GM18868 (cell line): ENCODE results near the gene CIZ1.
"Not testable (repeated sequence)": the region's sequence is repeated elsewhere in the genome, so short reads cannot be mapped to it uniquely, and the experiment has no call there.

Experiments
- ATAC-seq: cut with Tn5 transposase; IDR thresholded peaks from one replicate; pipeline ENCODE4 v1.9.1; 2021; ENCODE audit warnings: mild to moderate bottlenecking, moderate library complexity; ENCODE audit not compliant: unreplicated experiment

CIZ1 gene

DNA sequence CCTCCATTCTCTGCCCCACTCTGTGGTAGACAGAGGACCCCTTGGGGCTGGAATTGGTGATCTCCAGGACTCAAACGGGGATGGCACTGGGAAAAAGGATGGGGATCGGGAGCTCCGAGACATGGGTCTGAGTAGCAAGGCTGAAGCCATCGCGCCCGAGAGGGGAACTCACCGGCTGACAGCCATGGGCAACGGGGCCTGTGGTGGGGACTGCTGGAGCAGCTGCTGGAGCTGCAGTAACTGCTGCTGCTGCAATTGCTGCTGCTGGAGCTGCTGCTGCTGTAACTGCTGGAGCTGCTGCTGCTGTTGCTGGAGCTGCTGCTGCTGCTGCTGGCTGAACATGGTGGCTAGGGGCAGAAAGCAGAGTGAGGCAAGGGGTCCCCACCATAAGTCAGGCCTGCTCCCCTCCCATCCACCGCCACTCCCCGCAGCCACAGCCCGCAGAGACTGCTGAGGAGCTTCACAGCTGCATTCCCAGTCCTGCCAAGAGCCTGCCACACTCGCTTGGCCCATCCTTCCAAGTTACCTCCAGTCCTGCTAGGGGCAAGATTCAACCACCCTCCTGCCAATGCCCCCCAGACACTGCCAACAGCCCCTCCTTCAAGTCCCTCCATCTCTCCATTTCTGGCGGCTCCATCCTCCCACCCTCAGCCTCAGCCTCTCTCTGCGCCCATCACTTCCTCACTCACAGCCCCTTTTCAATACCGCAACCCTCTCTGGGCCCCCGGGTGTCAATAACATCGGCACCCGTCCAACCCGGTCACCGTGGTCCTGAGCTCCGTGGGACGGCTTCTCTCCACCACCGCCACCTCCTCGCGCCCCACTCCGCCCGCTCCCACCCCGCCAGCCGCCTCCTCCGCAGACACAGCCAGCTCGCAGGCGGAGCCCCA lies 611 bp downstream of the CIZ1 start:
- ATAC-seq, result no peak

DNA sequence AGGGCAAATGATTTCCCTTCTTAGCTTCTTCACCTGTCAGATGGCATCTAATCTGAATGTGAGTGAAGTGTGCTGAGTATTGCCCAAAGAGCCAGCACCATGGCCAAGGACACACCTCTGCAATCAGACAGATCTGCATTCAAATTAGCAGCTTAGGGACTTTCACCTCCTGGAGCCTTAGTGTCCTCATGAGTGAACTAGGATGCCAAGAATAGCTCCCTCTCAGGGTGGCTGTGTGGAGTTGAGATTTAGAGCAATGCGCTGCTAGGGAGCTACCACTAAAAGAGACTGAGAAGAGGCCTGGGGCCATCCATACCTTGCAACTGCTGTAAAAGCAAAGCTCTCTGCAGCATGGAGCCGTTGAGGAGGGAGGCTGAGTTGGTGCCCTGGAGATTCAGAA lies 1.4 kb downstream of the CIZ1 start:
- no peak for ATAC-seq

DNA sequence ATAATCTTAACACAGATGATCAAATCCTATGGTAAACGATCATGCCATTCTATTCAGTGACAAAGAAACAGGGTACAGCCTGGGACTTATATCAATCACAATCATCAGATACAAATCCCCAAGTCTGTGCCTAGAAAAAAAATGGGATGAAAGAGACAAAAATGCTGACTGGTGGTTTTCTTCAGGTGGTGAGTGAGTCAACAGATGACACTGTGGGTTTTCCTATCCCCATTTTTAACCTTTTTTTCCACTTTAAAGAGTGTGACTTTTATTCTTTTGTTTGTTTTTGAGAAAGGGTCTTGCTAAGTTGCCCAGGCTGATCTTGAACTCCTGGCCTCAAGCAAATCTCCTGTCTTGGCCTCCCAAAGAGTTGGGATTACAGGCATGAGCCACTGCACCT lies 3.2 kb downstream of the CIZ1 start:
- no peak for ATAC-seq

DNA sequence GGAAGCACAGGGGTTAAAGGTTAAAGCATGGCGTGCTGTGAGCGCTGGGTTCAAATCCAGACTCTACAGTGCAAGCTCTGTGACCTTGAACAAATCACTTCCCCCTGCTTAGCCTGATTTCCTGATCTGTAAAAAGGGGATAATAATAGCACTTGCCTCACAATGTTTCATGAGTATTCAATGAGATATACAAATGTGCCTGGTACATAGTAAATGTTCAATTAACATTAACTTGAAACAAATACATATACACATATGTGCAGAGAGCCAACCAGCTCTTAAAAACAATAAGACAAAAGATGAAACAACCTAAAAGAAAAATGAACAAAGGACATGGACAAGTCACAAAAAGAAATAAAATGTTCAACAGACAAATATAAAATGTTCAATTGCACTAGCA lies 4.0 kb downstream of the CIZ1 start:
- ATAC-seq, result no peak

DNA sequence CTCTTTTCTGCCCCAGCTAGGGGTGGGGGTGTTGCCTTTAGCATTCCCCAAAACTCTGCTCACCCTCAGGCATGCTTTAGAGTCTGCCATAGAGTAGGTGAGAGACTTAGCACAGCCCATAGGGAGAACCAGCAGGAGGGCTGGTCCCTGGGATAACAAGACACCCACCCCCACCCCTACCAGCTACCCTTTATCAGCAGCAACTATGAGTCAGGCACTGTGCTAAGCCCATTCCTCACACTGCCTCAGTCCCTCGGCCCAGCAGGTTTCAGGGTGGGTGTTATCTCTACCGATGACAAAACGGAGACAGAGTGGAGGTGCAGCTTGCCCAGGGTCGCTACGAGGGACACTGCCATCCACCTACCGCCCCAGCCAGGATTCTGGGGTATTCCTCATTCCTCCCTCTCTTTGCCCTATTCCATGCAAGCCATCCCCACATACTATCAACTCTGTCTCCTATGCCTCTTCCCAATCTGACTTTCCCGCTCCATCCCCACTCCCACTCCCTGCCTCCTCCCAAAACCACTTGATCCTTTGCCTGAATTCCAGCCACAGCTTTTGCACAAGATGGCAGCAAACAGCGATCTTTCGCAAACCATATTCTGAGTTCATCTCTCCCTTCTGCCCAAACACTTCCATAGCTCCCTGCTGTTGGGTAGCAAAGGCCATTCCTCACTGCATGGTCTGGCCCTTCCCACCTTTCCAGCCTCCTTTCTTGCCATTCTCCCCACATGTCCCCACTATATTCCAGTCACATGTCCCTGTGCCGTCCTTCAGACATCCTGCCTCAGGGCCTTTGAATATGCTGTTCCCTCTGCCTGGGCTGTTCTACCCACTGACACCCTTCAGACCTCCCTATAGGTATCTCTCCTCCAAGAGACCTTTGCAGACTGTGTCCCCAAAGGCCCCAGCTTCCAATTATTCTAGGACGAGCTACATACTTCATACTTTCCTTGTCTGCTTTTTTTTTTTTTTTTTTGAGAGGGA lies 5.1 kb downstream of the CIZ1 start:
- ATAC-seq, result no peak

DNA sequence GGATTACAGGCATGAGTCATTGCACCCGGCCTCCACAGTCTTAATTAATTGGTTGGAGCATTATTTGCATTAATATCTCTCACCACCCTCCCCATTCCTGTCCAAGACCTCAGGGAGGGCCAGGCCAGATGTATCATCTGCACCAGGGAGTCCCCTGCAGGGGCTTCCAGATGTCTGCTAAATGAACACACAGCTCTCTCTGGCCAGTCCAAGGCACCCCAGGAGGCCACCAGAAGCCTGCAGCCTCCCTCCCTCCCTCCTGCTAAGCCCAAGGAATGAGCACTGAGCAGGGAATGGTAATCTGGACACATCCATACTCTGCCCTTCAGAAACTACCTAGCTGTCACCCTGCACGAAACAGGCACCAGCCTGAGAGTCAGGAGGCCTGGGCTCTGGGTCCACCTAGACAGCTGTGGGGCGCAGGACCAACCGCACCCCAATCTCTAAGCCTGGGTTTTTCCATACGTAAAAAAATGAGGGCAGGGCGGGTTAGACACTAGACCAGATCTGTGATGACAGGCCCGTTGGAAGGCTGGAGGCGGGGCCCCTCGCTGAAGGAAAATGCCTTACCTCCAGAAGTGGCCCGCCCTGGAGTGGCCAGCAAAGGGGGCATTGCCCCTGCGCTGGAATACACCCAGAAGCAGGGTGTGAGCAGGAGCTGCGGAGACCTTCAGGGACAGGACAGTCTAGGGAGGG lies 8.3 kb downstream of the CIZ1 start:
- ATAC-seq, result no peak

DNA sequence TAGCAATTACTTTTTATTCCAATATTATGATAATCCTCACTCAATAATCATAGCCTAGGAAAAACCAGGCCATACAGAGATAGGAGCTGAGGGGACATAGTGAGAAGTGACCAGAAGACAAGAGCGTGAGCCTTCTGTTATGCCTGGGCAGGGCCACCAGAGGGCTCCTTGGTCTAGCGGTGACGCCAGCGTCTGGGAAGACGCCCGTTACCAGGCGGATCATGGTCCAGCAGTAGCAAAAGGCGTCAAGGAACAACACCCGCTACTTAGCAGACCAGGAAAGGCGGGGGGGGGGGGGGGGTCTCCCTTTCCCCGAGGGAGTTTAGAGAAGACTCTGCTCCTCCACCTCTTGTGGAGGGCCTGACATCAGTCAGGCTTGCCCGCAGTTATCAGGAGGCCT lies 9.9 kb downstream of the CIZ1 start:
- ATAC-seq, result not testable (repeated sequence)

DNA sequence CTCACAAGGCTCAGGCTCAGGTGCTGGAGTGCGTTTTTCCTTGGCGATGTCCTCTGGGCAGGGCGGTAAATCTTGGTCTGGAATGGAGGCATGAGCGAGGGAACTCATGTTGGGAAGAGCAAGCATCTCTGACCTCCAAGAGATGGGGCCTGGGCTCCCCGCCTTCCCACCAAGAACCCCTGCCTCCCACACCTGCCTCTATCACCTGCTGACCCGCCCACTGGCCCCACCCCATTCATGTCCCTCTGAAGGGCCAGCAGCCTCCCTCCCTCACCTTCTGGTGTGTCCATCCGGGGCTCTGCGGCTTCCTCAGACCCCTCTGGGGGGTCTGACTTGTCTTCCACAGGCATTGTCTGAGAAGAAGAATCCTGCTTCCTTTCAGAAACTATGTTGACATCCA lies 10.9 kb downstream of the CIZ1 start:
- no peak for ATAC-seq

DNA sequence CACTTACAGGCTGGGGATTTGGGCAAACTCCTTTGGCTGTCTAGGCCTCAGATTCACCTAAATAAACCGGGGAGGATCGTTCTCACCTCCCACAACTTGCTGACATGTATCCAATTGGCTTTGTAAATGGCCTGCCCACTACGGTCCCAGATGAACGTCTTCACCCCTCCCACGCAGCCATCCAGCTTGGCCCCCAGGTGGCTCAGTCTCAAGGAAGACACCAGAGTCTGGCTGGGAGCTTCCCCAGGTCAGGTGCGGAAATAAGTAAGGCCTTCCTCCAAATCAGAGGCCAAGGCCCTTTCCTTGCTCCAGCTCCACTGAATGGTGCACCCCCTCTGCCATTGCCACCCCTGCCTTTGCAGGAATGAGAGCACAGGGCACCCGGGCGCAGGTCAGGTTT lies 11.4 kb downstream of the CIZ1 start:
- ATAC-seq, result no peak

DNA sequence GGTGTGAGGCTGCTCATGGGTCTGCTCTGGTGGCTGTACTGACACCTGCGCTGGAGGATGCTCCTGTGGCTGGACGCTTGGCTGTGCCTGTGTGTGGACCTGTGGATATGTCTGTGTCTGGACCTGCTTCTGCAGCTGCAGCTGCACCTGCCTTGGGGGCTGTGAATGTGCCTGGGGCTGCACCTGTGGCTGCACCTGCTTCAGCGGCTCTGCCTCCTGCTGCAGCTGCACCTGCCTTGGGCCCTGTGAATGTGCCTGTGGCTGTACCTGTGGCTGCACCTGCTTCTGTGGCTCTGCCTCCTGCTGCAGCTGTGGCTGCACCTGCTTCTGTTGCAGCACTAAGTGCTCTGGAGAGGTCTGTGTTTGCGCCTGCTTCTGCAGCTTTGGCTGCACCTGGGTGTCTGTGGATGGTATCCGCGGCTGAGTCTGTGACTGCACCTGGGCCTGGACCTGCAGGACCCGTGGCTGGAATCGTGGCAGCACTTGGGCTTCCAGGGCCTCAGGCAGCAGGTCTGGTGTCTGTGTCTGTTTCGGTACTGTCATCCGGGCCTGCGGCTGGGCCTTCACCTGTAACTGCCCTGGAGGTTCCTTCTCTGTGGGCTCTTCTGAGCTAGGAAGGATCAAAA lies 12.5 kb downstream of the CIZ1 start:
- ATAC-seq, result no peak

DNA sequence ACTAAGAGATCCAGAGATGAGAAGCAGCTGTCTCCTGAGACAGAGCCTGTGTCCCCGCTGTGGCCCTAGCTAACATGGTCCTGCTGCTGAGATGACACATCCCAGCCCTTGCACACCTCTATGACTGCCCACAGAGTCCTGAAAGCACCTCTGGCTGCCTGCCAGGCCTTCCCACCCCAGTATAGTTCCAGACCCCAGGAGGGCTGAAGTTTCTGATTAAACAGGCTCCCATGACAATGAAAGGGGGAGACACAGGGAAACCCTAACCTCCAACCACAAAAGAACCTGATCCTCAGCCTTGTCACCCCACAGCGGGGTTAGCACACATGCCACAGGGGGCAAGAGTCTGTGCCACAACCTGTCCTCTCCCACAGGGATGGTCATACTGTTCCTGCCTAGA lies 15.6 kb downstream of the CIZ1 start:
- ATAC-seq, result no peak

DNA sequence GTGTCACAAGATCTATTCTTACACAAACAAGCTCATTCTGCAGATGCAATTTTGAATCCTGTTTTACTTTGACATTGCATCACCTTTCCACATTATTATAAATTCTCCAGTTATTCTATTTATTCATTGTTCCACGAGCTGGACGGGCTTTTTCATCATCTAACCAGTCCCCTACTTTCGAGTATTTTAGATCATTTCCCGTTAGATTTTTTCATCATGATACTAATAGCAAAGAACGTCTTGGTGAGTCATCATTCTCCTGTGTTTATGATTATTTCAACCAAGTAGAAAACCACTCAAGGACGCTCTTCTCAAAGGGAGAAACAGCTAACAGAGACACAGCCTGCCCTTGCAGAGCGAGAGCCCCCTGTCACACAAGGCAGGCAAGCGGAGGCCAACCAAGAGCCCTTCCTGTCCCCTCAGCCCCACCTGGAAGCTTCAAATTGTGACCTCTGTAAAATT lies 16.2 kb downstream of the CIZ1 start:
- ATAC-seq, result no peak

DNA sequence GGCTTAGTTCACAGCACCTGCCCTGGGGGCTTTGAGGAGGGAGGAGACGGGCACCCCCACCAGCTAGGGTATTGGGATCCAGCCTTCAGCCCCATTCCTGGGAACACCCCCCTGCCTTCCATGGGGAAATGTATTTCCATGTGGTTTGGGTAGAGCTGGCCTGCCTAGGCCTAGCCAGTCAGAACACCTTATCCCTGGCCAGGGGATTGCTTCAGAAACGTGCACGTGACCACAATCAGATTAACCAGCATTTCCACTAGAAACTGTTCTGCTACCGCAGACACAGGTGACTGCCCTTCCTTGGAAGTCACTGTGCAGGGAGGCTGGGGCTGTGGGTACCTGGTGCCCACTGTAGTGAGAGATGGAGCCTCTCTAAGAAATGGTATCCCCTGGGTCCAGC lies 17.3 kb downstream of the CIZ1 start:
- ATAC-seq, result no peak

DNA sequence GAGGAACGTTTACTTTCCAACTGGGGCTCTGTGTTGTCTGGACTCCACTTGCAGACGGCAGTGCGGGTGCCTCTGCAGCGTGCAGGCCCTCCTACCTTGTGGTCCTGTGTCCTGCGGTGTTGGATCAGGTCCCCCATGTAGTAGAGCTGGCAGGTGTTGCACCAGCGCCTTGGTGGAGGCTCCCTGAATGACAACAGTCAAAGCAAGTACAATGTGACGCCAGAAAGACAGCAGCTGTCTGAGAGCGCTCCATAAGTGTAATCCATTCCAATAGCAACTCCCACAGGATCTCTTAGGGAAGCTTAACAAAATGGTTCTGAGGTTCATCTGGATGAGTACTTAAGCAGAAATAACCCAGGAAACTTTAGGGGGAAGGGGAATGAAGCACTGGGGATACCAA lies 21.4 kb downstream of the CIZ1 start:
- ATAC-seq, result no peak

DNA sequence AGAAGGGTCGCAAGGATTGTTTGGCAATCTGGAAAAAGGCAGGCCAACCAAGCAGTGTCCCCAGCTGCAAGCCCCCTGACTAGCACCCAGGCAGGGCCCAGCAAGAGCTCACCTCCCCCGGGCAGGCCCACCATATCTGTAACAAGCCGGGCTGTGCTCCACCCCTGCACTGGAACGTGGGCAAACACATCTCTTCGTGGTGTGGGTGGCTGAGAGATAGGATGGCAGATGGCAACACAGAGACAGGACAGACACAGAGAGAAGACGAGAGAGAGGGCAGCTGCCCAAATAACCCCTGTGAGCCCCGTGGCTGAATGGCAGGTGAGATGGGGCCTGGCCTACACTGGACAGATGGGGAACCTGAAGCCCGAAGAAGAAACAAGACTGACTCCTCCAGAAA lies 21.9 kb downstream of the CIZ1 start:
- ATAC-seq, result no peak

DNA sequence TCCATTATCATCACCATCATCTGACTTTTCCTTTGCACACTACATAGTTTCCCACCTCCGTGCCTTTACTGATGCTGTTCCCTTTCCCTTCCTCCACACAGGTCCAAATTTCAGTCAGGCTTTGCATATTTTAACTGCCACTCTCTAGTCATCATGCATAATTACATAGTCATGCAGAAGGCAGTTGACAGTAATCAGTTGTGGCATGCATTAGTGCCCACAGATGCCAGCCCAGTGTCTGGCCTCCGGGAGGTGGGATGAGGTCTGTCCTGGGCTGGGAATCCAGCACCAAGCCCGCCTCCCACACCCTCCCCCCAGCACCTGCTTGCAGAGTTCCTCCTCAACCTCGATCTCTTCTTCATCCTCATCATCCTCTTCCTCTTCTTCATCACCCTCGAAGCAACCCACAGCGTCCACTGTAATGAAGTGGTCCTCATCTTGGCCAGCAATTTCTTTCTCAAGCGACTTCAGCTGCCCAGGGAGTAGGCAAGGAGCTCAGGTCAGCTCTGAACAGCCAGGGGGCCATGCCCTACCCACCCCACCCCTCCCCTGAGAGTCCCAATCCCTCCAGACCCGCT lies 22.6 kb downstream of the CIZ1 start:
- no peak for ATAC-seq

DNA sequence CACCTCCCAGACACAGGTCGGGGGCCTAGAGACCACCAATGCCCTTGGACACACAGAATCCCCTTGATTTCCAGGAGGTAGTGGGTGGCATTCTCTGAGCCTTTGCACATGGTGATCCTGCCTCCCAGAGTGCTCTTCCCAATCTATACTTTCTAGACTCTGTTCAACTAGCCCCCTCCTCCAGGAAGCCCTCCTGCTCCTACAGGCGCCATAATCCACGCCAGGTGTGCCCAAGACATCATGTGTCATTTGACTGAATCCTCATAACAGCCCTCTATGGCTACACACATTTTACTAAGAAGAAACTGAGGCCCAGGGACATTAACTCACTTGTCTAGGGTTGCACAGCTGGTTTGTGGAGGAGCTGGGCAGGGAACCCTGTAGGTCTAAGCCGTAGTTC lies 24.2 kb downstream of the CIZ1 start:
- no peak for ATAC-seq

DNA sequence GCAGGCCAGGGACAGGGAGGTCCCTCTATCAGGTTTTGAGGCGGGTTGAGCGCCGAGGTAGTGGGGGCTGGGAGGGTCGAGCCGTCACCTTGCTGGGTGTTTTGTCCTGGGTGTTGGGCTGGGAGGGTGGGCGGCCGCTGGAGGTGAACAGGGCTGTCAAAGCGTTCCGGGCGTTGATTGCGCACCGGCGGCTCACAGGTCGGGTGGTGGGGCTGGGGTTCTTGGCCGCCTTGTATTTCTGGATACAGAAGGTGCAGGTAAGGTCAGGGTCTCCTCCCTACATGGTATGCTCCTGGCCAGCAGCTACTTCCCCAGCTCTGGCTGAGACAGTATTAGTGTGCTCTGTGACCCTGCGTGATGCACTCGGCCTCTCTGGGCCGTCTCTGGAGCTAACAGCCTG lies 25.2 kb downstream of the CIZ1 start:
- ATAC-seq, result no peak

DNA sequence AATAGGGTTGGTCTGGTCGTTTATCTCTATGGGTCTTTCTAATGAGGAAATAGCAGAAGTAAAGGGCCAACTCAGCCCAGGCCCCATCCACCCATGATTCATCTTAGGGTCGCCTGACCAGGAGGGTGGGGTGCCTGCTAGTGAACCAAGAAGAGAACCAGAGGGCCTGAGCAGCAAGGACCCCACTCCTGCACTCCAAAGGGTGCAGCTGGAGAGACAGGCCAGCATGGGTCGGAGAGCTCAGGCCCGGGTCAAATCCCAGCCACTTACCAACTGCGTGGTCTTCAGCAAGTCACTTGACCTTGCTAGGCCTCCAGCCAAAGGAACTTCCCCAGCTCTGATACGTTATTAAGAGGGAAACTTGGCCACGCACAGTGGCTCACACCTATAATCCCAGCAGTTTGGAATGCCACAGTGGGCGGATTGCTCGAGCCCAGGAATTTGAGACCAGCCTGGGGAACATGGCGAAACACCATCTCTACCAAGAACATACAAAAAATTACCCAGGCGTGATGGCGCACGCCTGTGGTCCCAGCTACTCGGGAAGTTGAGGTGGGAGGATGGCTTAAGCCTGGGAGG lies 27.0 kb downstream of the CIZ1 start:
- no peak for ATAC-seq
